Hippocampal formation (tissue), 2 donors: ENCODE results near the gene HINT2.

Source experiments
- DNase-seq, 2 donors: peaks; one replicate each; lab custom pipeline; 2025; lab: John Stamatoyannopoulos, UW

HINT2 gene

GRCh38 chr9:35814841-35815543 is at the start of gene HINT2:
Gene HINT2, minus strand, starts transcription at chr9:35815042. Its CDS starts 63 bp downstream, at chr9:35814979.
- peak; percentile 95 to 100 for DNase-seq

- no peak for DNase-seq
These were observed 48.7 kb upstream of the HINT2 start for GRCh38 chr9:35863583-35863982.

GRCh38 chr9:35862328-35862727 is 47.5 kb upstream of the HINT2 start:
- DNase-seq: no peak

- no peak for DNase-seq
These were observed 46.5 kb upstream of the HINT2 start for GRCh38 chr9:35861161-35861897.

GRCh38 chr9:35859990-35860339 is 45.1 kb upstream of the HINT2 start:
- no peak for DNase-seq

GRCh38 chr9:35859310-35859989 is 44.6 kb upstream of the HINT2 start:
- DNase-seq: no peak

GRCh38 chr9:35858458-35858857 is 43.6 kb upstream of the HINT2 start:
- DNase-seq: no peak

GRCh38 chr9:35856882-35857281 is 42.0 kb upstream of the HINT2 start:
- no peak for DNase-seq

- DNase-seq: no peak
These were observed 41.4 kb upstream of the HINT2 start for GRCh38 chr9:35856206-35856605.

- DNase-seq: no peak
These were observed 39.4 kb upstream of the HINT2 start for GRCh38 chr9:35854091-35854762.

- DNase-seq: no peak
These were observed 38.3 kb upstream of the HINT2 start for GRCh38 chr9:35852876-35853865.

GRCh38 chr9:35852267-35852815 is 37.5 kb upstream of the HINT2 start:
- DNase-seq: no peak

- peak in 1 of 2 donors; percentile 59 for DNase-seq
These were observed 33.1 kb upstream of the HINT2 start for GRCh38 chr9:35847792-35848572.

- DNase-seq: no peak
These were observed 31.3 kb upstream of the HINT2 start for GRCh38 chr9:35845824-35846771.

- peak; percentile 4 to 48 for DNase-seq
These were observed 29.9 kb upstream of the HINT2 start for GRCh38 chr9:35844628-35845270.

- no peak for DNase-seq
These were observed 28.0 kb upstream of the HINT2 start for GRCh38 chr9:35842795-35843194.

- no peak for DNase-seq
These were observed 27.3 kb upstream of the HINT2 start for GRCh38 chr9:35842020-35842745.

GRCh38 chr9:35841645-35841900 is 26.7 kb upstream of the HINT2 start:
- no peak for DNase-seq
